HG03135 (cell line): Measurements from ENCODE around the gene GPR87.

Experiments used
- ATAC-seq: cut with Tn5 transposase; IDR thresholded peaks from one replicate; pipeline ENCODE4 v1.9.1; 2021; ENCODE audit warnings: mild to moderate bottlenecking, moderate library complexity; ENCODE audit not compliant: unreplicated experiment

Gene GPR87

DNA sequence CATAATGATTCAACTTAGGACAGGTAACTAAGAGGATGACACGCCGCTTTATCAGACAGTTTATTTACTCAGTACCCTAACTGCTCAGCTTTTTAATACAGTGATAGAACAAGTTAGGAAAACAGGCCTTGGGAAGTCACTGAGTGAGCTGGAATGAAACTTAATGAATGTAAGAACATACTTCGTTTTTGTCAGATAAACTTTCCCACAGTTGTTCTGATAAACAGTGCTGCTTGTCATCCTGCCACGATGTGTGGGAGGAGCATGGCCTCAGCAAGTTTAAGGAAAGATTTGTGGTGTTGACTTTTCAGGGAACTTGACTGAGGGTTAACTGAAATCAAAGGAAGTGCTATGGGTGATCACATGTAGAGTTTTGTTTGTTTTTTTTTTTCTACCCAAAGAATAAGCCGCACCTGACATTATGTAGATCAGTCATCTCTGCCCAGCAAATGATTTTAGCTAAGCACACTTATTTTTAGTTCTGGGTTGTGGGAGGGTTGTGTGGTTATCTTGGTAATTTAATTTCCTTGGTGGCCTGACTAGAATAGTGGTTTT is 32.6 kb downstream of the GPR87 start:
- no peak for ATAC-seq

DNA sequence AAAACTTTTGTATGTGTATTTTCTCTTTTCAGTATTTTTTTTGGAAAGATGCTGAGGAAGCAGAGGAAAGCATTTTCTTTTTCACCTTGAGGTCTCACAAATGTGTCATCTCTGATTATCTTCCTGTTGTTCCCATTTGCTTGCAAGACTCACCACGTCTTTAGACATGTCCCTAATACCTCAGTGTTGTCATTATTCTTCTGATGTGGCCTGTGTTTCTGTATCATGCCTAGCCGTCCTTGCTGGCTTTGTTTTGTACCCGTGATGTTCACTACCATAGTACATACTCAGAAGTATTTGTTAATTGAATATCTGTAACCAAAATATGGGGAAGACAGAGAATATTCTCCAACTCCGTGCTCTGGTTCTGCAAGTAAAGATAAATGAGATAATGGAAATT is 33.2 kb downstream of the GPR87 start:
- no peak for ATAC-seq

DNA sequence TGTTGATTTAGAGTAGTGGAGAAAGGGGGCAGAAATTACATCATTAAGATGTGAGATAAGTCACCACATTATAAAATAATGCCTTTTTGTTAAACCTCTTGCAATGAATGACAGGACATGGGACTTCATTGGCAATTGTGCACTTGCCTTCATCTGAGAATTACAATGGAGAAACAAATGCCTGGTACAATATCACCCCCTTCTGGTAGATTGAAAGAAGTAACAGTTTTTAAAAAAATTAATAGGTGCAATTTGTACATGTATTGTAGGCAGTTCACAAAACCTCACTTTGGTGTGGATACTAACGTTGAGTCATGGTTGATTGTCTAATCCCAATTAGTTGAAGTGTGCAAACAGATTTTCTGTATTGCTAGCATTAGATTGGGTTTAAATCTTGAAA is 33.7 kb downstream of the GPR87 start:
- ATAC-seq: peak; percentile 53

DNA sequence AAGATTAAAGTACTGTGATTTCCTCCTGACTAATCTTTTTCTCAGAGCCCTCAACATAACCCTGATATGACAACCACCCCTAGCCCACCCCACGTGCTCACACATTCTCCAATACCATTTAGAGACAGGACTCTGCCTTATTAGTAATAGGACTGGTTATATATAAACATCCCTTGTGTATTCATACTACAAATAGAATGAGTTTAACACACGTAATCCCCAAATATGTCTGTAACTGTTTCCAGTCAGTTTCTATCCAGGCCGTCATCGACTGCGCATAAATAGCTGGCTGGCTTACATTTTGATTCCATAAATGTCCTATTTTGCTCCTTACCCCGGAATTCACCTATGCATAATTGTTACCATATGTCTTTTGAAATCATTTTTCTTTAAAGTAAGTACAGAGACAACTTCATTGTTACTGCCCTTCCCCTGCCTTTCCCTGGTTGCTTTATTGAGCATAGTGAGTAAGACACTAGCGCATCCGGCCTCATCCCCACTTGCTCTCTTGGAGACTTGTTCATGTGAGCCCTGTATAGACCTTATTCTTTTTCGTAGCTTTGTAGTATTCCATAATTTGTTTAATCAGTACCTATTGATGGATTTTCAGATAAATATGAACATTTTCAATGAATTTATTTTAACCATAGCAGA is 34.8 kb downstream of the GPR87 start:
- no peak for ATAC-seq

DNA sequence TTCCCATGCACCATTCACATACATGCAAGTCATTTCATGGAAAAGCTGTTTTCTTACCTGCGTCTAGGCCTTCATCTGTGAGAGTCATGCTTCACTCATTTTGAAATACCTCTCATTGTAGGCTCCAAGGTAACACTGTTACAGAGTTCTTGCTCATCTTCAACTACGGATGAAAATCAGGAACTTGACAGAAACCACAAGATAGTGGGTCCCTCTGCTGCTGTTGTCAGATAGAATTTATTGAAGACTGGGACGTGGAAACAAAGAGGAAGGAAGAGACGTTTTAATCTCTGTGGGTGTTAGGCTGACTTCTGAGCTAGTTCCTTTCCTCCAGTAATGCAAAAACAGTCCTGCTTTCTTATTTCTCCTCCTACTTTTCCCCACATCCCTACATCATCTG is 38.4 kb downstream of the GPR87 start, which contains the start of gene P2RY14:
Gene P2RY14, minus strand, starts transcription at position 313 of the 400 bp plus-strand sequence. CDS start 64,226 bp downstream, outside the sequence.
- ATAC-seq: no peak

DNA sequence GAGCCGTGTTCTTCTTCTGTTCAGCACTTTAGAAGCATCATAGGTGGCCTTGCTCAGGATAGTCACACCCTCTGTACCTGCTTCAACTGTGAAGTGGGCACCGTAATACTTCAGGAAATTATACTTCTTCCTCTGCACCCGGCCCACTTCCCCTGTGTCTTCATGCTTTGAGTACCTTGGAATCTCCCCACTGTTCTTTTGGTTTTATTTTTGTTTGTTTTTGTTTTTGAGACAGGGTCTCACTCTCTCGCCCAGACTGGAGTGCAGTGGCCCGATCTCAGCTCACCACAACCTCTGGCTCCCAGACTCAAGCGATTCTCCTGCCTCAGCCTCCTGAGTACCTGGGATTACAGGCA is 40.0 kb downstream of the GPR87 start:
- ATAC-seq: peak; percentile 56

DNA sequence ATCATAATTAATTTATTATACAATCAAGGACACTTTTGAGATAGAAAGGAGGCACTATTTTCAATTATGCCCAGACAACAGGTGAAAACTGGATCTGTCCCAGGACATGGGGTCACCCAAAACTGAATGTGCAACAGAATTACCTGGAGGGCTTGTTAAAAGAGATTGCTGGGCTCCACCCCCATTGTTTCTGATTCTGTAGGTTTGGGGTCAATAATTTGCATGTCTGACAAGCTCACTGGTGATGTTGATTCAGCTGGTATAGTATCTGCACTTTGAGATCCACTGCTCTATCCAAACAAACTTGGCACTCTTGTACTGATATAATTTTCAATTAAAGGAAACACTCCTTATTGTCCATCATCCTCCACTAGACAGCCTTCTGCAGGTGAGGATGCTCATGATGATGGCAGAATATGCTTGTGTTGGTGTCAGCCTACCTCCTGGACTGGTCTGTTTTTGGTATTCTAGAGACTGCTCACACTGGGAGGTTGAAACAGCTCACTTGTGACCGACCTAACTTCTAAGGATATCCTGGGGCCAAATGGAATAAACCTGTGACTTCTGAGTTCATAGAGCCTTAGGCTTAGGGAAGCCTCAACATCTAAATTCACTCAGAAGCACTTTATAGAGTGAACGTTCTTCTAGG is 40.5 kb downstream of the GPR87 start:
- ATAC-seq: peak; percentile 20

DNA sequence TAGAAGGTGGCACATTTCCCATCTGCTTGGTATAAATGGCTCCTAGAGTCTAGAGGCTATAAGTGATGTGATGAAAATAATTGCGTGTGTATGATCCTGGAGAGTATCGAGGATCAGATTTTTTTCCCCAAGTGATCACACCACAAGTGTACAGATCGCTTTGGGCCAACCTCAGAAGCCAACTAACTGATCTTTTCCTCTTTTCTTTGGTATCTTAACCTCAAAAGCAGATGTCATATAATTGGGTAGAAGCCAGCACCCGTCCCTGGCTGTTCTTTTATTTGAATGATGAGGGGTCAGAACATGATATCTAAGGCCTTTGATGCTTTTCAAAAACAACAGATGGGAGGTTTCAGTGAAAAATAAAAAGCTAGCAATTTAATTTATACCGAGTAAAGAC is 41.5 kb downstream of the GPR87 start:
- no peak for ATAC-seq

DNA sequence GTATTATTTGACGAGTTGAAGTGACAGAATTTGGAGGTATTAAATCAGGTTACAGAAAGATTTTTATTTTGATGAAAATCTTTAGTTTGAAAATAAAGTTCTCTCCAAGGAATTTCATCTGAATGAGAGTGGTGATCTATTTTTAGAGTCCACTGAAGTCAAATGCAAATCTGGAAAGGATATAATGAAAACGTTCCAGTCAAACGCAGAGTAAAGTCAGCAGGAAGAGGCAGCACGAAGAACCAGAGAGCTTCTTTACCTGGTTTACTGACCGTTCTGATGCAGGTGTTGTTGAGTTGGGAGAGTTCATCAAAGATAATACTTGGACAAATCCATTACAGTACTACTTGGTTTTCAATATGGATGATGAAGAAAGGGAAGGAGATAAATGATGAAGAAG is 47.0 kb downstream of the GPR87 start:
- ATAC-seq: no peak

DNA sequence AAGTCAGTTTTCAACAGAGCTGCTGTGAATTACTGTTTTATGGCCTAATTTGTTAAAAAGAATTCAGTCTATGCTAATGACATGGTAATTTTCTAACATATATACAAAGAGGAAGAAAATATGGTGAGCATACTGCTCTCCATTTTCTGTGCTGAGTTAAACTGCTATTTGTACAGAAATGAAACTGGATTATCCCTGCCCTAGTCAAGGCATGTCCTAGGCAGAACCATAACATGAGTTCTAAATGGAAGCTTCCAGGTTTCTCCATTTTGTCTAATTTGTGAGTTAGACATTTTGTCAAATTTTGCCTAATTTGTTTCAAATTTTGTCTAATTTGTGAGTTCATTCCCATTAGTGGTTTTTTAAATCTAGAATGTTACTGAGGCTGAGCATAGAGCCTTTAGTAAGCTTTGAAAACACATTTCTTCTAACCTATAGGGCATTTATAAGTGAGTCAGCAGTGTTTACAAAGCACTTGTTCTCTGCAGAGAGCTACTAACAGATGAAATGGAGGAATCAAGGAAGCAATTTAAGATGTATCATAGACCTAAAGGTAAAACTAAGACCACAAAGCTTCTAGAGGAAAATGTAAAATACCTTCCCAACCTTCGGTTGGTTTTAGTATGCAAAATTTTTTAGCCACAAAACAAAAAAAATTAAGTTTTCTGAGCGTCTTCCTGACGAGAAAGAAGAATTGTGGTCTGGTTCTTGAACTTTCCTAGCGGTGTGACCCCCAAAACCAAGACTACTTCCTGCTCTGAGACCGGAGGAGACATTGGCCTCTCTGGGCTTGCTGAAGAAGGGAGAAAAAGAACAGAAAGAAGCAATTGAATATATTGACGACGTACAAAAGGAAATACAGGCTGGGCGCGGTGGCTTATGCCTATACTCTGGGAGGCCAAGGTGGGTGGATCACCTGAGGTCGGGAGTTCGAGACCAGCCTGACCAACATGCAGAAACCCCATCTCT is 48.1 kb downstream of the GPR87 start:
- ATAC-seq: peak; percentile 43

DNA sequence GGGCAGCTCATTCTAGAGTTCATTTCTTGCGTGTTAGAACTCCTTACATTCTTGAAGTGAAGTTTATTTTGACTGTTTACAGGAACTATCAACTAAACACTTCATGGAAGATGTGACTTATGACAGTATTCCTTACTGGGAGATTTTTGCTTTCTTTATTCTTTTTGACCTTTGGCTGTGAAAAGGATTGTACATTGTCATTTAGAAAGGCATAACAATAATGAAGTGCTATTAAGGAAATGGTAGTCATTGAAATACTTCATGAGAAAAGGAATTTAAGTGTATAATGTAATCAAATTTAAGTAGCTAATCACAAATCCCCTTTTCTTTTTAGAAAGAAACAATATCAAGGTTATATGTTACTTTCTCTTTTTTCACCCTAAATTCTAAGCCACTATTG is 49.6 kb downstream of the GPR87 start:
- ATAC-seq: no peak

DNA sequence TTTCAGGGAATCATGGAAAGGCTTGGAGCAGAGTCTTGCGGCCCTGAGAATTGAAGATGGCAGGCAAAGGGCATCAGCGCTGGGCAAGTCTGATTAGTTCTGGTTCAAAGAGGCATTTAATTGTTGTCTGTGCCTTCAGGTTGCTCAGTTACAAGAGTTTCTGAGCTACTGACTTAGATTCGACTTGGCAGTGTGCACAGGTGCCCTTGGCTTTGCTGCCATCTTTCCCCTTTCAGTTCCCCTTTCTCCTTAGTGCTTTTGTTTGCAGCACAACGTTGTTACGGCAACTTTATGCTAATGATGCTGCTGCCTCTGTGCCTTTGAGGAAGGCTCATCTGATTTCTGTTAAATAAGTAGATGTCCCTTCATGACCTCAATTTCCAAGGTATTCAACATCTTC is 50.8 kb downstream of the GPR87 start:
- ATAC-seq: peak; percentile 96

DNA sequence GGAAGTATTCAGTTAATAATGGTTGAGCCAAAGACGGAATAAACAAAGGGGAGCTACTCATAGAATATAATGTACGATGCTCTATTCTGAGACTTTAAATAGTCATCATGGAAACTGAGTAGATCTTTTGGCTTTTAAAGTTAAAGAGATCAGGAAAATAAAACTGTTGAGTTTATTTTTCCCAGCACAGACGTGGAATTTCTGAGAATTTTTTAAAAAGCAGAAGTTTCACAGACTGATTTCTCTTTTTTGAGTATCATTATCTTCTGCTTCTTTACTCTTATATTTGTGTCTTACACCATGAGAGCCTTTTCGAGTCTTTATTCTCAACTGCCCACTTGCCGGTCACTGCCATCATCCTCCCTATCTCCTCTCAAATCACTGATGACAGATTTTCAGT is 51.5 kb downstream of the GPR87 start:
- no peak for ATAC-seq

DNA sequence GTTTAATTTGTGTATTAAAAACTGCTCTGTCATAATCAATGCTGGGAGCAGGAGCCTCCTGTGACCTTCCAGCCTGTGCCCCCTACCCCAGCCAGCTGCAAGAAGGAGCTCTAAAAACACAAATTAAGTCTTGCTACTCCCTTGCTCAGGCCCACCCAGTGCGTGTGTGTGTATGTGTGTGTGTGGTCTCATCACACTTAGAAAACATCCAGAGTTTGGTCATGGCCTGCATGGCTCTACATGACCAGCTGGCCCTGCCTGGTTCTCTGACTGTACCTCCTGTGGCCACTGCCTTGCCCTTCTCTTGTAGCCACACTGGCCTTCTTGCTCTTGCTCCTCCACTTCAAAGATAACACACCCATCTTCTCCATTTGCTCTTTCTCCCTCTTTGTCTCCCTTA is 52.0 kb downstream of the GPR87 start:
- no peak for ATAC-seq

DNA sequence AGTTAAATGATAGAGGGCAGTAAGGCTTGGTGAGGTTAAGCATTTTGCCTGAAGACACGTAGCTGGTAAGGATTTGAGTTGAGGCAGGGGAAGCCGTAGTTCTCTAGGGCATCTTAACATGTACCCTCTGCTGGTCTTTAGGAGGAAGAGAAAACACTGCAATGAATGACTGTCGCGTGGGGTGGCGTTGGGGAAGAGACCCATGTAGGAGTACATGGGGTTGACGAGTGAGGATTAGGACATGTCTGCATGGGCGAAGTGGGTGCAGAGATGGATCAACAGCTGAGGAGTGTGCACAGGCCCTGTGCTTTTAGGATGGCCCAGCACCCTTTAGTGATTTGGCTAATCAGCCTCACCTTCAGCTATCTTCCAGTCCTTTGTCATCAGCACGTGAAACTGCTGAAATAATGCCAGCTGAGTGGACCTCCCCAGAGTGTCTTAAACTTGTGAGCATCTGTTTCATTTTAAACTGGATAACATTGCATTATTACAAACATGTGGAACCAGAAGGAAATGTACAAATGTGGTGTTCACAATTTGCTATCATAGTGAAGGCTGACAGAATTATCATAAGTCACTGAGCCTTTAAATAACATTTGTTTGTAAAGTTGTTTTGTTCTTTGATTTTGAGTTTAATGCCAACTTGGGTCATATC is 53.6 kb downstream of the GPR87 start:
- no peak for ATAC-seq

DNA sequence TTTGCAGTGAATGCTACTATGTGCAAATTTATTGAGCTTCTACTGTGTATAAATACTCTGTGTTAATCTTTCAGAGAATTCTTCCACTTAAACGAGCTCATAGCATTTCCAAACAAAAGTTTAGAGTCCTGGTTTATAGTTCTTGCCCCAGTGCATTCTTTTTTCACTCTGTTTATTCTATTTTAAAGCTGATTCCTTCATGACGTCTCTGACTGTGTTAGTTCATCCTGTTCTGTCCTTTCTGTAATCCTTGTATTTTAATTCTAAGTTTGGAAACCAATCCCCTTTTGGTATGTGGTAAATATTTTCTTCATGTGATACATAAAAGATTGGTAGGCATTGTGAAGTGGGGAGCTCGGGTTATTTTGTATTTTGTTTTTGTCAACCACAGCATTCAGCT is 57.0 kb downstream of the GPR87 start:
- no peak for ATAC-seq

DNA sequence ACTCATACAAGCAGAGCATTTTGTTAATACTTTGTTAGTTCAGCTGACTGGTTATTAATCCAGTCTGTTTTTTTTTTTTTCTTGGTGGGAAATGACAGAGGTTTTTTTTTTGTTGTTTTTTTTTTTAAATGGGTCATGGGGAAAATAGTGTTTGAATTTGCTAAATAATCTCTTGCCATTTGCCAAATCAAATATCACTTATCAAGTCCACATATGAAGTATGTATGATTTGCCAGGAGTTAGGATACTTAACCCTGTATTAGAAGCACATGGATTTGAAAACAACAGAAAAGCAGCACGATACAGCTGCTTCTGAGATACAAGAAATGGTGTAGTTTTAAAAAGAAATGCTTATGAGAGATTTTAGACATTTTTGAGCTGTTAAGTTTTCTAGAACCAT is 59.9 kb downstream of the GPR87 start:
- no peak for ATAC-seq

DNA sequence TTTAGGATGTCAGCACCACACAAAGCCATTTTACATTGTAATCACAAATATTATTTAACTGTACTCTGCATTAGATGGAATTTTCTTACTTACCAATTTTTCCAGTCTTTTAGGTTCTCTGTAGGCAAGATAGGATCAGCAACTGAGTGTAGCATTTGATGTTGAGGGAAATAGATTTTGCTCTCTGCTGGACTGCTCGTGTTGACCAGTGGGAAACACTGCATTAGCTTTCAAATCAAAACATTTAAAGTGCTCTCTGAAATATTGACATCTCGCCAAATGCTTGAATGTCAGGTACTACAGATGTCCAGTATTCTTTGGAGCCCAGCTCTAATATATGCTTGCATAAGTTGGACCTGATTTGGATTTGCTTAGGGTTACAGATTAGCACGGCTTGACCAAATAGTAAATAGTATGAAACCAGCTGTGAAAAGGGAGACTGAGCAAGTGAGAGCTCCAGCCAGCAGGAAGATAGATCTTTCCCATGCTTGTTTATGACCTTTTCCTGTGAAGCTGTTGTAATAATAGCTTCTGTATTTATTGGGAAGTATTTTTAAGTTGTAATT is 67.8 kb downstream of the GPR87 start:
- no peak for ATAC-seq
